KBM-7 (cell line): ENCODE data around the gene KLHL33.
"Not testable (repeated sequence)": the region's sequence is repeated elsewhere in the genome, so short reads cannot be mapped to it uniquely, and the experiment has no call there.

ENCODE experiments used
- DNase-seq: peaks from one replicate; pipeline ENCODE4 v3.0.0-alpha.2; 2015
- in situ Hi-C: fragments of 300-500 bp; cut with MboI; formaldehyde crosslinking; loops from 2 replicates; pipeline ENCODE4 v1.14.3; 2020; ENCODE audit warnings: low sequenced_read_pairs, low pct_unique_long_range_greater_than_20kb, mixed read lengths

KLHL33 gene

DNA sequence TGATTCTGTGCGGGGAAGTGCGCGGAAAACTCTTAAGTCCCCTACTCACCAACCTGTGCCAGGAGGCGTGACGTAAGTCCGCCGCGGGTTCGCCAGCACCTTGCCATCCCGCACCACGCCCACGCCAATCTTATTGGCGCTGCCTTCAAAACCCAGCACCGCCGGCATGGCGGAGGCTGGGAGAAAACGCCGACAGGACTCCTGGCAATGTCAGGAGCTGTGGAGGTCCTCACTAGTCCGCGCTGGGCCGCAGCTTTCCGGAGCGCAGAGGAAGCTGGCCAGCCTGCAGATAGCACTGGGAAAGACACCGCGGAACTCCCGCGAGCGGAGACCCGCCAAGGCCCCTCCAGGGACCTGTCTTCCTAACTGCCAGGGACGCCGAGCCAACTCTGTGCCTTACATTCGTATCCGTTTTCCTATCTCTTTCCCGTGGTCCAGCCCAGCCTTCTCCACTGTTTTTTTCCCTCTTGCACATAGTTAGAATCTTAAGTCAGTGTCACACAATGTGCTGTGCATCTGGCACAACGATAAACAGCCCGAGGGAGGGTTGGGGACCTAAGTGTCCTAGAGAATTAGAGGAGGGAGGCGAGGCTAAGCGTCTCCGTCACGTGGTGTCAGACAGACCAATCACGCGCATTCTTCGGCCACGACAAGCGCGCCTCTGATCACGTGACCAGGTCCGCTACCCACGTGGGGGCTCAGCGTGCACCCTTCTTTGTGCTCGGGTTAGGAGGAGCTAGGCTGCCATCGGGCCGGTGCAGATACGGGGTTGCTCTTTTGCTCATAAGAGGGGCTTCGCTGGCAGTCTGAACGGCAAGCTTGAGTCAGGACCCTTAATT is 18.8 kb upstream of the KLHL33 start, which contains the start of the genes APEX1 and OSGEP:
TSS of gene APEX1 (plus strand) at position 711 of the 839 bp plus-strand sequence. CDS start 420 bp downstream, outside the sequence.
TSS of gene OSGEP (minus strand) at position 297 of the 839 bp plus-strand sequence. CDS start at position 168, 129 bp downstream.
- in situ Hi-C loops: no loop called here

GRCh38 chr14:20452831-20453230 is 16.9 kb upstream of the KLHL33 start:
- DNase-seq, in situ Hi-C loops: not testable (repeated sequence)

More for the DNA sequence above, 18.8 kb upstream of the KLHL33 start, which contains the start of the genes APEX1 and OSGEP:
- DNase-seq: peak; percentile 99

GRCh38 chr14:20446889-20447288 is 10.9 kb upstream of the KLHL33 start:
- in situ Hi-C loops: no loop called here
- no peak for DNase-seq

- DNase-seq, in situ Hi-C loops: not testable (repeated sequence)
Measured at GRCh38 chr14:20443650-20444049, 7.7 kb upstream of the KLHL33 start.

DNA sequence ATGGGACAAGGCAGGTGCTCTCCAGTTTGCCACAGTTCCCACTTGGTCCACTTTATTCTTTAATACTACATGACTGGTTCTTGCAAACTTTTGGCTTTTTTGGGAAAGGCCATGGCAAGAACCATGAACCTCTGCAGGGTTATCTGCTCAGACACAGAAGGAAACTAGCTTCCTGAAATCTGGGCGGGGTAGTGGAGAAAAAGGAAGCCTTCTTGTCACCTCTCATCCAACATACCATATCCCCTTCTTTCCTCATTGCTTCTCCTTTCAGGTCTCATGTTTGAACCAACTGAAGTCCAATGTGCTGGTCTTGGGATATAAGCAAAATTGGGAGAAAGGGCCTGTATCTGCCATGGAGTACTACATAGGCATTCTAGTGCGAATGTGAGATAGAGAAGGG is 5.5 kb upstream of the KLHL33 start:
- no peak for DNase-seq
- in situ Hi-C loops: no loop called here

DNA sequence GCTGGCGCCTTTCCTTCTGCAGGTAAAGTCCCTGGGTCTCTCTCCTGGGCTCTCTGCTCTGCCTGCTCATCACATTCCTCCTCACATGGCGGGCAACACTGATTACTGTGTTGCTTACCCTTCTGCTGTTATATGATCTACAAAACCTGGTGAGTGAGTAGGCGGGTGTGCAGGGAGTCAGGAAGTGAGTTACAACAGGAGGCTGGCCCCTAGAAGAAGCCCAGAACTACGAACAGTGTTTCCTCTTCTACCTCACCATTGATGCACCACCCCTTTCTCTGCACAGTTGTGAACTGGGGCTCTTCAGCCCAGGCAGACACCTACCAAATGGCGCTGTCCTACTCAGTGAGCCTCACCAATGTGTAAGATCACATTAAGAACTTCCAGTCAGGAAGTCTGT is 4.9 kb upstream of the KLHL33 start:
- peak; percentile 47 for DNase-seq
- in situ Hi-C loops: no loop called here

- DNase-seq: no peak
- in situ Hi-C loops: no loop called here
Measured at GRCh38 chr14:20440465-20440864, 4.5 kb upstream of the KLHL33 start.

DNA sequence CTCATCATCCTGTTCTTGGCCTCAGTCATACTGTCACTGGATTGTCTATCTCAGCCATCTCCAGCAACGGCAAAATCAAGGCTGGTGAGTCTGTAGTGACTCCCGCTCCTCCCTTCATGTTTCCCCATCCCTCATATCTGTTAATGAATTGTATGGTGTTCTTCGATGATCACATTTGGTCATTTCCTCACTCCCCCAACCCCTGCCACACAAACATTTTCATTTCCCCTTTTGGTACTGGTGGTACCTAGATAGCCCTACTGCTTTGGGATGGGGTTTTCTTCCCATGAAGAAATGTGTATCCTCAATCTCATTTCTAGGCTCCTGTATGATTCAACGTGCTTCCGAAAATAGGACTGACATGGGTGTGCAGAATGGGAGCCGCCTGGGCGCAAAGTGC is 2.7 kb upstream of the KLHL33 start:
- no peak for DNase-seq
- in situ Hi-C loops: no loop called here

DNA sequence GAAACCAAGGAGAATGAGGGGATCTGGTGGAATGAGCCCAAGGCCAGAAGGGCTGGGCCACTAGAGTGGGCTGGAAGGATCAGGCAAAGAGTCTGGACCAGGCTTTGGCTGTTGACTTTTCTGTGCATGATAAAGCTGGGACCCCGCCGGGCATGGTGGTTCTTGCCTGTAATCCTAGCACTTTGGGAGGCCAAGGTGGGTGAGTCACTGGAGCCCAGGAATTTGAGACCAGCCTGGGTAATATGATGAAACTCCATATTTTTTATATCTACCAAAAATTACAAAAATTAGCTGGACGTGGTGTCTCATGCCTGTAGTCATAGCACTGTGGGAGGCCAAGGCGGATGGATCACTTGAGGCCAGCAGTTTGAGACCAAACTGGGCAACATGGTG is 393 bp upstream of the KLHL33 start:
- DNase-seq: no peak
- in situ Hi-C loops: no loop called here

GRCh38 chr14:20434701-20435581 is 1.0 kb downstream of the KLHL33 start:
- in situ Hi-C loops: no loop called here
- DNase-seq: no peak

DNA sequence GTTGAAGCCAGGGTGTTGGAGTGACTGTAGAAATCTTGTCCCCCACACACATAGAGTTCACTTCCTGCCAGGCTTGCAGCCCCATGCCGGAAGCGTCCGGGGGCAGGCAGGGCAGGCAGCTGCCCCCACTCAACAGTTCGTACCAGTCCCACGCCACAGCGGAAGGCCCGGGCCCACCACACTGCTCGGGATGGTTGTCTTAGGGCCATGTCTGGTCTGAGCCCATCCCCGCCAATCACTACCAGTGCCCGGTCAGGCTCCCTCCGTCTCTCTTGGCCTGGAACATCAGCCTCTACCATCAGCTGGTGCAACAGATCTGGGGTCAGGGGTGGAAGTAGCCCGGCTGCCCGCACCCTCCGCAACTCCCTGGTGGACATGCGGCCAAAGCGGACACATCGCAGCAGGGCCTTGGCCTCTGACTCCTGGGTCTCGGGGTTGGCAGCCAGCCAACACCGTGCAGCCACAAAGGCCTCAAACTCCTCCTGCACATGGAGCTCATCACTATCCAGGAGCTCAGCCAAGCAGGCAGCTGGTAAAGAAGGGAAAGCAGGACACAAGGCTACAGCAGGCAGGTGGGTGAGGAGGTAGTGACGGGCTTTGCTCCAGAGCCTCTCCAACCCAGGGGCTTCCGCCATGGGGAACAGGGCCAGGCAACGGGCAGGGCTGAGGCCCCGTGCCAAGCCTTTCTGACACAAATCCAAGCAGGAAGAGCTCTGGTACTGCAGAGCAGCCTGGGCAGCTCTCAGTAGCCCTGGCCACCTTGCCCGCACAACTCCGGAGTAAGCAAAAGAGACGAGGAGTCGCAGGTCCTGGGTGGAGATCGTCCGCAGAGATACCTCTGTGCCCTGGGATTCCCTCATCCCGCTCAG is 5.9 kb downstream of the KLHL33 start:
- in situ Hi-C loops: no loop called here
- no peak for DNase-seq

GRCh38 chr14:20428802-20429201 is 7.2 kb downstream of the KLHL33 start:
- DNase-seq: no peak
- in situ Hi-C loops: no loop called here

GRCh38 chr14:20428010-20428365 is 8.0 kb downstream of the KLHL33 start:
- in situ Hi-C loops: no loop called here
- no peak for DNase-seq

DNA sequence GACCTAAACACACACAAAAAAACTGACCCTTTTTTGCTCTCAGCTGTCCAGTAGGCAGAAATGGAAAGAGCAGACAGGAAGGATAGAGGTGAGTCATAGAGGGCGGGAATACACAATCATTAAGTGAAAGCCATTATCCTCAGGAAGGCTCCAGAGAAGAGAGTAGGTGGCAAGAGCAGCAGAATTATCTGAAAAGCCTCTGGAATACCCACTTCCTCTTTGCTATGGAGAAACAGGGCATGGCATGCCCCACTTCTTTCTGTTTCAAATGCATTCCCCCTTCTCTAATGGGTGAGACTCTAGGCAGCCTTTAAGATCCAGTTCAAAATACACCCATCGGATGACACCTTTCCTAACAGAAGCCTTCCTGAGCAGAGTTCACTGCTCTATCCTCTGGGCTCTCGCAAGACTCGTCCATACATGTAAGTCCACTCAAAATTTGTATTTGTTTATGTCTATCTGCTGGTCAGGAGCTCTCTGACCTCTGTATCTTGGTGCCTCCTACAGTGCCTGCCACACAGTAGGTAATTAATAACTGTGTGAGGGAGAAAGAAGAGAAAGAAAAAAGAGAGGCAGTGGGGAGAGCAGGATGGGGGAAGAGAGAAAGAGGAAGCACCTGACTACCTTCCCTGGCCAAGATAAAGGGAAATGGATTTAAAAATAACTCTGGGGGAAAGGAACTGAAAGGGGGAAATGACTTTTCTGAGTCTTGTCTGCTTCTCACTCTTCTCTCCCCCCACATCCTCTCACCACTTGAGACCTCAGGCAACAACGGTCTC is 8.5 kb downstream of the KLHL33 start:
- in situ Hi-C loops: no loop called here
- peak; percentile 96 for DNase-seq

- in situ Hi-C loops: no loop called here
- no peak for DNase-seq
Measured at GRCh38 chr14:20424851-20425250, 11.1 kb downstream of the KLHL33 start.

- DNase-seq: no peak
- in situ Hi-C loops: no loop called here
Measured at GRCh38 chr14:20422886-20423285, 13.1 kb downstream of the KLHL33 start.

GRCh38 chr14:20421267-20421666 is 14.7 kb downstream of the KLHL33 start:
- no peak for DNase-seq
- in situ Hi-C loops: no loop called here

DNA sequence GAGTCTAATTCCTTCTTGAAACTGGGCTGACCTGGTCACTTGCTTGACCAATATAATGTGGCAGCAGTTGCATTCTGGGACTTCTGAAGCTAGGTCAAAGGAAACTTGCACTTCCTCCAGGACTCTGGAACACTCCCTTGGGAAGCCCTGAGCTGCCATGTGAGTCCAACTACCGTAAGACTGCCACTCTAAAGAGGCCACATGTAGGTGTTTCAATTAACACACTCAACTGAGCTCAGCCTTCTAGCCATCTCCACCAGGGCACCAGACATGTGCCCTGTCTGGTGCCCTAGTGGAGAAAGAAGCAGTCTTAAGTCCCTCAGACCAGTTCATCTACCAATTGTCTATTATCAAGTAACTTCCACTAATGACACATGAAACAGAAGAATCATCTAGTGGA is 16.5 kb downstream of the KLHL33 start:
- no peak for DNase-seq
- in situ Hi-C loops: no loop called here
